Suprapubic skin (tissue), 4 donors: Measurements from ENCODE around the gene TRPV4. TPM values are rescaled to one million over a fixed set of nuclear protein-coding genes. Genes with fewer than 3 reads are reported as not detected.

ENCODE experiments used
- DNase-seq, 2 donors: peaks; one replicate each; pipeline ENCODE4 v3.0.0-alpha.2; 2019; ENCODE audit warnings: low spot score in 2 of 2
- H3K27ac ChIP-seq: fragments of 200-600 bp; sonication (generic); one replicate; pipeline ENCODE4 v1.5.1; 2019
- H3K27me3 ChIP-seq: fragments of 200-600 bp; sonication (generic); one replicate; pipeline ENCODE4 v1.5.1; 2019
- H3K36me3 ChIP-seq: fragments of 200-600 bp; sonication (generic); one replicate; pipeline ENCODE4 v1.5.1; 2019
- H3K4me1 ChIP-seq: fragments of 200-600 bp; sonication (generic); one replicate; pipeline ENCODE4 v1.5.1; 2019
- H3K4me3 ChIP-seq: fragments of 200-600 bp; sonication (generic); one replicate; pipeline ENCODE4 v1.5.1; 2019; ENCODE audit warnings: mild to moderate bottlenecking
- H3K9me3 ChIP-seq: fragments of 200-600 bp; sonication (generic); one replicate; pipeline ENCODE4 v1.5.1; 2019
- EP300 ChIP-seq: sonication (generic); formaldehyde crosslinking; IDR thresholded peaks from one replicate; pipeline ENCODE4 v1.6.1; 2017; ENCODE audit warnings: antibody characterized with exemption
- POLR2A ChIP-seq, 2 donors: fragments of 450-650 bp; IDR thresholded peaks; one replicate each; pipeline ENCODE4 v1.6.1; 2017; ENCODE audit warnings: antibody characterized with exemption in 2 of 2, mild to moderate bottlenecking in 2 of 2, moderate library complexity in 2 of 2
- POLR2AphosphoS5 ChIP-seq, 3 donors: sonication (generic); formaldehyde crosslinking; IDR thresholded peaks; one replicate each; pipeline ENCODE4 v1.6.1; 2017; ENCODE audit warnings: antibody characterized with exemption in 3 of 3
- WGBS: methylation state at CpG from one replicate; pipeline ENCODE4 v1.1.5; 2018; 5-methylcytosine and 5-hydroxymethylcytosine counted together
- total RNA-seq, 4 donors: library from RNA; depleted of rRNA; stranded (reverse); fragments of >200 nt; gene quantifications; one replicate each; pipeline ENCODE4 v1.1.0, GENCODE V29; 2016
- TF ChIP-seq, protein P1 (sequence below), 2 donors: fragments of 200-600 bp in 1 of 2; fragments of 450-650 bp in 1 of 2; sonication (generic) in 1 of 2; IDR thresholded peaks; one replicate each; pipeline ENCODE4 v1.5.1; 2016 to 2019; ENCODE audit warnings: antibody characterized with exemption in 2 of 2, mild to moderate bottlenecking in 1 of 2, moderate library complexity in 1 of 2

The TRPV4 gene
- total RNA-seq, 4 donors from 2014 or later, result 4.0 to 11.9 (median 5.4) TPM

DNA sequence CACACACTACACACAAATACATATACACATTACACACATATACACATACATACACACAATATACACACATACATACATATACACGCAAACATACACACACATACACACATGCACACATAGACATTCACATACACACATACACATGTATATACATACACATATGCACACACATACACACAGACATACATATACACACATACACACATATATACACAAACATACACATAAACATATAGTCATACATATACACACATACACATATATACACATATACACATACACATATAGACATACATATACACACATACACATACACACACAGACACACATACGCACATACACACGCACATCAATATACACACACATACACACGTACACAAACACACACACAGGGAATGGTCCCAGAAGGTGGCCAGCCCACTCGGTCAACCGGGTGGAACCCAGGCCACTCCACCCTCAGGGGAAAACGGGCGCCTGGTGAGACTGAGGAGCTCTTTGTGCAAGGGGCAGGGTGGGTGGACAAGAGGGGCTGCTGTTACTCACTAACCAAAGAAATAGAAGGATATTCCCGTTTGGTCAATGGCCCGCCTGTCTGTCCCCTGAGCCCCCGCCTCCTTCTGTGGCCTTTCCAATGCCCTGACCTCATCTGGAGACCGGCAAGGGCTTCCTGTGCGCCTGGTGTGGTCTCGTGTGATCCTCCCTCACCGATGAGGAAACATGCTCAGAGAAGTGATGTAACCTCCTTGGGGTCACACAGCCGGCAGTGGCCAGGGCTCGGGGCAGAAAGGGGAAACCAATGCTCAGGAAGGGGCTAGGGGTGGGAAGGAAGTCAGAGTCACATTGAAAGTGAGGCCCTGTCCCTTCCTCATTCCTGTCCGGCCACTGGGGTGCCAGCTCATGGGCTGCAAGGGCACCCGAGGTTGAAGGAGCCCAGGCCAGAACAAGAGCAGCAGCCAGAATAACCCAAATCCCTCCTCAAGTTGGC, 5.3 kb downstream of the TRPV4 start:
- Histone ChIP-seq H3K4me1 (peaks cover 35% of the 10 kb centered on the region), H3K4me3 (no peak overlapping the region), H3K27ac (peak overlapping the region; percentile 8), H3K27me3 (no peaks in the 10 kb centered on the region), H3K9me3 (no peaks in the 10 kb centered on the region), H3K36me3 (no peaks in the 10 kb centered on the region)
- TF ChIP-seq EP300 (no peak), POLR2AphosphoS5 (IDR thresholded peaks at IDR 0.05) (no peak), POLR2A (IDR thresholded peaks at IDR 0.05) (no peak)
- TF ChIP-seq, protein P1, sequence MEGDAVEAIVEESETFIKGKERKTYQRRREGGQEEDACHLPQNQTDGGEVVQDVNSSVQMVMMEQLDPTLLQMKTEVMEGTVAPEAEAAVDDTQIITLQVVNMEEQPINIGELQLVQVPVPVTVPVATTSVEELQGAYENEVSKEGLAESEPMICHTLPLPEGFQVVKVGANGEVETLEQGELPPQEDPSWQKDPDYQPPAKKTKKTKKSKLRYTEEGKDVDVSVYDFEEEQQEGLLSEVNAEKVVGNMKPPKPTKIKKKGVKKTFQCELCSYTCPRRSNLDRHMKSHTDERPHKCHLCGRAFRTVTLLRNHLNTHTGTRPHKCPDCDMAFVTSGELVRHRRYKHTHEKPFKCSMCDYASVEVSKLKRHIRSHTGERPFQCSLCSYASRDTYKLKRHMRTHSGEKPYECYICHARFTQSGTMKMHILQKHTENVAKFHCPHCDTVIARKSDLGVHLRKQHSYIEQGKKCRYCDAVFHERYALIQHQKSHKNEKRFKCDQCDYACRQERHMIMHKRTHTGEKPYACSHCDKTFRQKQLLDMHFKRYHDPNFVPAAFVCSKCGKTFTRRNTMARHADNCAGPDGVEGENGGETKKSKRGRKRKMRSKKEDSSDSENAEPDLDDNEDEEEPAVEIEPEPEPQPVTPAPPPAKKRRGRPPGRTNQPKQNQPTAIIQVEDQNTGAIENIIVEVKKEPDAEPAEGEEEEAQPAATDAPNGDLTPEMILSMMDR (IDR thresholded peaks at IDR 0.05), result no peak
- peak in 1 of 2 donors; percentile 81 for DNase-seq
- WGBS, result 64% methylated on average over 19 of the region's 19 CpGs

DNA sequence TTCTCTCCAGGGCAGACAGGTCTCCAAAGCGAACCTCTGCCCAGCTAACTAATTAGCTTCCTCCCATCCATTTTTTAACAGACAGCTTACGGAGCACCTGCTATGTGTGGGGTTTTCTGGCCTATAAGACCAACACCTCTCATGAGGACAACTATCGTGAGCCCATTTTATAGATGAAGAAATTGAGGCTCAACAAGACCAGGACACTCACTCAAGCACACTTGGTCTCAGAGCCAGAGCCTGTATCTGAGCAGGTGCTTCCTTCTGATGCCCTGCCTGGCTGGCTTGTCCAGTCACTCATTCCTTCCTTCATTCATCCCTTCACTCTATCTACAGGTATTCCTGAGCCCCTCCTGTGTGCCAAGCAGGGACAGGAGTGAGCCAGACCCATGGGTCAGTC, 6.1 kb downstream of the TRPV4 start:
- H3K27me3 ChIP-seq, result no peaks in the 10 kb centered on the region
- H3K9me3 ChIP-seq, result no peaks in the 10 kb centered on the region
- H3K36me3 ChIP-seq, result no peaks in the 10 kb centered on the region
- no peak overlapping the region for H3K4me3 ChIP-seq
- 83% methylated on average over 3 of the region's 3 CpGs for WGBS
- no peak for DNase-seq
- H3K4me1 ChIP-seq, result peaks cover 34% of the 10 kb centered on the region
- TF ChIP-seq EP300 (no peak), POLR2A (IDR thresholded peaks at IDR 0.05) (no peak), POLR2AphosphoS5 (IDR thresholded peaks at IDR 0.05) (no peak)
- TF ChIP-seq, protein P1 (IDR thresholded peaks at IDR 0.05), result no peak
- no peak overlapping the region for H3K27ac ChIP-seq

DNA sequence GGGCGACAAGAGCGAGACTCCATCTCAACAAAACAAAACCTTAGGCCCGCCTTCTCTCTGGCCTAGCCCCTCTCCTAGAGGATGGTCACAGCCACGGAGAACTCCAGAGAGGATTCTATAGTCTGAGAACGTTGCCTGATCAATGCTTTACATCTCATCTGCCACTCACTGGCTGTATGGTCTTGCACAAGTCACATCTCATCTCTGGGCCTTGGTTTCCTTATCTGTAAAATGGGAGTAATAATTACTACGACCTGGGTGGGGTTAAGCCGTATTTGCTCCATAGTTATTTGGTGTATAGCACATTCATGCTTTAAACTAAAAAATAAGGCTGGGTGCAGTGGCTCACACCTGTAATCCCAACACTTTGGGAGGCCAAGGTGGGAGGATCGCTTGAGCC, 8.5 kb downstream of the TRPV4 start:
- Histone ChIP-seq H3K9me3 (no peaks in the 10 kb centered on the region), H3K27ac (no peak overlapping the region), H3K36me3 (no peaks in the 10 kb centered on the region), H3K4me1 (peaks cover 43% of the 10 kb centered on the region), H3K4me3 (no peak overlapping the region), H3K27me3 (no peaks in the 10 kb centered on the region)
- no peak for DNase-seq
- WGBS, result 91% methylated on average over 8 of the region's 8 CpGs
- TF ChIP-seq POLR2AphosphoS5 (IDR thresholded peaks at IDR 0.05) (no peak), POLR2A (IDR thresholded peaks at IDR 0.05) (no peak), EP300 (no peak)
- TF ChIP-seq, protein P1 (IDR thresholded peaks at IDR 0.05), result no peak

DNA sequence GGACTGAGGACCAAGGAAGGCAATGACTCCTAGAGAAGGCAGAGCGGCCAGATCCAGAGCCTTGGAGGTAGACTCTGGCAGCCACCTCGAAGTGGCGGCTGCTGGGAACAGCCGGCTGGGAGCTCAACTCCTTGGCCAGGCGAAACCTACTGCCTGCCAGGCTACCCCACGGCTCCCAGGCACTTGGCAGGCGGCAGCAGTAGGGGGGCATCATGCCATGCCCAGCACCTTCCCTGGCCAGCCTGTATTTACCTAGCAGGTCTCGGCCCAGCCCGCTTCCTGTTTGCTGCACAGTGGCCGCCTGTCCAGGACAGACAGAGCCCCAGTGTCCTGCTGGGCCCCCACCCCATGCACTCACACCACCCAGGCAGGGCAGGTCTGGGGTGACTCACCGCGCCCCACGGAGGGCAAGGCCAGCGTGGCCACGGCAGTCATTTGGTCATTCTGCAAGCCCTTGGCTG, 10.2 kb downstream of the TRPV4 start:
- peaks cover 52% of the 10 kb centered on the region for H3K4me1 ChIP-seq
- H3K4me3 ChIP-seq, result no peak overlapping the region
- no peak for TF ChIP-seq EP300
- no peak for TF ChIP-seq POLR2A (IDR thresholded peaks at IDR 0.05)
- TF ChIP-seq, protein P1 (IDR thresholded peaks at IDR 0.05), result no peak
- TF ChIP-seq POLR2AphosphoS5 (IDR thresholded peaks at IDR 0.05), result no peak
- no peaks in the 10 kb centered on the region for H3K36me3 ChIP-seq
- DNase-seq, result no peak
- H3K27ac ChIP-seq, result peak overlapping the region; percentile 7
- H3K27me3 ChIP-seq, result no peaks in the 10 kb centered on the region
- no peaks in the 10 kb centered on the region for H3K9me3 ChIP-seq
- 67% methylated on average over 12 of the region's 15 CpGs for WGBS

DNA sequence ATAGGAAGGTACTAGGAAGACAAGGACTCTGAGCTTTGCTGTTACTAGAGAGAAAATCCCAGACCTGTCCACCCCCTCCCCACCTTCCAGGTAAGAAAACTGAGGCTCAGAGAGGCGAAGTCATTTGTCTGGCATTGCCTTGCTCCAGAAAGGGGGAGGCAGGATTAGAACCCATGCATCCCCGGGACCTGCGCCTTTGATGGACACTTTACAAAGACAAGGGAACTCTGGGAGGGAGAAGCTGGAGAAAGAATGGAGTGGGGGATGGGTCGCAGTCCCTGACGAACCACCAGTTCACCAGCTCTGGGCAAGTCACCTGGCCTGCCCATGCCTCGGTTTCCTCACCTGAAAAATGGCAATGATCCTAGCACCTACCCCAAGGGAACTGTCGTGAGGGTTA, 10.8 kb downstream of the TRPV4 start:
- H3K27ac ChIP-seq, result peak overlapping the region; percentile 7
- no peaks in the 10 kb centered on the region for H3K27me3 ChIP-seq
- 62% methylated on average over 7 of the region's 7 CpGs for WGBS
- peaks cover 52% of the 10 kb centered on the region for H3K4me1 ChIP-seq
- no peaks in the 10 kb centered on the region for H3K36me3 ChIP-seq
- no peak for DNase-seq
- H3K9me3 ChIP-seq, result no peaks in the 10 kb centered on the region
- H3K4me3 ChIP-seq, result no peak overlapping the region
- TF ChIP-seq POLR2AphosphoS5 (IDR thresholded peaks at IDR 0.05), result no peak
- no peak for TF ChIP-seq EP300
- no peak for TF ChIP-seq POLR2A (IDR thresholded peaks at IDR 0.05)
- TF ChIP-seq, protein P1 (IDR thresholded peaks at IDR 0.05), result no peak
